RPMI8226 (cell line): ENCODE measurements around the gene POFUT2.

ENCODE experiments used
- DNase-seq: peaks from one replicate; pipeline ENCODE4 v3.0.0-alpha.2; 2015

The POFUT2 gene

GRCh38 chr21:45296638-45297037 is 8.9 kb upstream of the POFUT2 start:
- DNase-seq, result no peak

- DNase-seq, result no peak
Observed at GRCh38 chr21:45295576-45296365, 8.1 kb upstream of the POFUT2 start.

GRCh38 chr21:45294509-45295291 is 7.0 kb upstream of the POFUT2 start:
- DNase-seq, result no peak

GRCh38 chr21:45293726-45294401 is 6.2 kb upstream of the POFUT2 start:
- DNase-seq, result no peak

- no peak for DNase-seq
Observed at GRCh38 chr21:45293220-45293725, 5.6 kb upstream of the POFUT2 start.

GRCh38 chr21:45292399-45293219 is 4.9 kb upstream of the POFUT2 start:
- peak; percentile 83 for DNase-seq

GRCh38 chr21:45291613-45292398 is 4.1 kb upstream of the POFUT2 start:
- no peak for DNase-seq

- DNase-seq, result no peak
Observed at GRCh38 chr21:45290948-45291612, 3.4 kb upstream of the POFUT2 start.

- no peak for DNase-seq
Observed at GRCh38 chr21:45289655-45290515, 2.2 kb upstream of the POFUT2 start.

GRCh38 chr21:45289134-45289533 is 1.4 kb upstream of the POFUT2 start:
- no peak for DNase-seq

- DNase-seq, result no peak
Observed at GRCh38 chr21:45288441-45288841, 746 bp upstream of the POFUT2 start.

- DNase-seq, result no peak
Observed at GRCh38 chr21:45286671-45287437, 841 bp downstream of the POFUT2 start.

GRCh38 chr21:45285266-45285931 is 2.3 kb downstream of the POFUT2 start:
- DNase-seq, result no peak

- no peak for DNase-seq
Observed at GRCh38 chr21:45284456-45284741, 3.3 kb downstream of the POFUT2 start.

GRCh38 chr21:45283611-45284455 is 3.9 kb downstream of the POFUT2 start:
- DNase-seq, result no peak

GRCh38 chr21:45283035-45283610 is 4.6 kb downstream of the POFUT2 start:
- DNase-seq, result no peak

GRCh38 chr21:45282283-45283034 is 5.2 kb downstream of the POFUT2 start:
- DNase-seq, result no peak
